Stimulated activated CD8-positive, alpha-beta memory T cell treated with anti-CD3 and anti-CD28 coated beads, Interleukin-15, amount 100 ng/mL, for 1 hour (primary cell): ENCODE results near the gene ZNRD2.
"Not testable (repeated sequence)": the region's sequence is repeated elsewhere in the genome, so short reads cannot be mapped to it uniquely, and the experiment has no call there.

ENCODE experiments used
- DNase-seq: peaks from one replicate; pipeline ENCODE4 v3.0.0-alpha.2; 2020; ENCODE audit warnings: low read depth

ZNRD2 gene, protein sequence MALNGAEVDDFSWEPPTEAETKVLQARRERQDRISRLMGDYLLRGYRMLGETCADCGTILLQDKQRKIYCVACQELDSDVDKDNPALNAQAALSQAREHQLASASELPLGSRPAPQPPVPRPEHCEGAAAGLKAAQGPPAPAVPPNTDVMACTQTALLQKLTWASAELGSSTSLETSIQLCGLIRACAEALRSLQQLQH

DNA sequence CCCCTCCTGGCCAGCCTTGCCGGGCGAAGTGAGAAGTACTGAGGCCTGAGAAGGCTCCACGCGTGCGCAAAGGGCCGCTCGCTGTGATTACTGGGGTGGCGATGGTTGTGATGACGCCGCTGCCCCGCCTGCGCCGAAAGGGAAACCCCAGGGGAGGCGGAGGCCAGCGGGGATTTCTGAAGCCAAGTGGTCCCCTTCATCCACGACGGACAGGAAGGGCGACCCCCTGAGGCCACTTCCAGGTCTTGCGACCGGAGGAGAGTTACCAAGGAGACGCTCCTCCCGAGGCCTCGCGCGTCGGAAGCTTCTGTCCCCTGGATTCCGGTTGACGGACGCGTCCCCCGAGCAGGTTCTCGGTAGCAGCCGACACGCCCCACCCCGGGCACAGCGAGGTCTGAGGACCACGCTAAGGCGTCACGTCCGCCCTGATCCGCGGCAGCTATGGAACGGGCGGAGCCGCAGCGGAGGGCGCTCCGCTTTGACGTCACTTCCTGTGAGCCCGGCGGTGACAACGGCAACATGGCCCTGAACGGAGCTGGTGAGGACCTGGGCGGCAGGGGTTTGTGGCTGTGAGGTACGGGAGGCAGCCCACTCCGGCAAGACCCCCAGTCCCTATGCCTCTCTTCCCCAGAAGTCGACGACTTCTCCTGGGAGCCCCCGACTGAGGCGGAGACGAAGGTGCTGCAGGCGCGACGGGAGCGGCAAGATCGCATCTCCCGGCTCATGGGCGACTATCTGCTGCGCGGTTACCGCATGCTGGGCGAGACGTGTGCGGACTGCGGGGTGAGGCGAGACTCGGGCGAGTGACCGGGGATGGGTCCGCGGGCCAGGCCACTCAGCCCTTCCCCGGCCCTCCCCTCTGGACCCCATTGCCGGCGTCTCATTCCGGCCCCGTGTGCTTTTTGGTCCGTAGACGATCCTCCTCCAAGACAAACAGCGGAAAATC lies at the start of gene ZNRD2:
Gene ZNRD2 (plus strand): TSS at position 505 of the 946 bp plus-strand sequence. CDS start 15 bp downstream, at position 520.
- DNase-seq: peak; percentile 93

DNA sequence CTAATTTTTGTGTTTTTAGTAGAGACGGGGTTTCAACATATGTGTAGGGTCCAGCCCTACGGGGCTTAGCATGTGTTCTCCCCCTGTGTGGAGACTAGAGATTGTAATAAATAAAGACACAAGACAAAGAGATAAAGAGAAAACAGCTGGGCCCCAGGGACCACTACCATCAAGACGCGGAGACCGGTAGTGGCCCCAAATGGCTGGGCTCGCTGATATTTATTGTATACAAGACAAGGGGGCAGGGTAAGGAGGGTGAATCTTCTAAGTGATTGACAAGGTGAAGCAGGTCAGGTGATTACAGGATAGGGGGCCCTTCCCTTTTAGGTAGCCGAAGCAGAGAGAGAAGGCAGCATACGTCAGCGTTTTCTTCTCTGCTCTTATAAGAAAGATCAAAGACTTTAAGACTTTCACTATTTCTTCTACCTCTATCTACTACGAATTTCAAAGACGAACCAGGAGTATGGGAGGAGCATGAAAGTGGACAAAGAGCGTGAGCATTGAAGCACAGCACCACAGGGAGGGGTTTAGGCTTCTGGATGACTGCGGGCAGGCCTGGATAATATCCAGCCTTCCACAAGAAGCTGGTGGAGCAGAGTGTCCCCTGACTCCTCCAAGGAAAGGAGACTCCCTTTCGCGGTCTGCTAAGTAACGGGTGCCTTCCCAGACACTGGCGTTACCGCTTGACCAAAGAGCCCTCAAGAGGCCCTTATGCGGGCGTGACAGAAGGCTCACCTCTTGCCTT lies 48.3 kb upstream of the ZNRD2 start:
- not testable (repeated sequence) for DNase-seq

DNA sequence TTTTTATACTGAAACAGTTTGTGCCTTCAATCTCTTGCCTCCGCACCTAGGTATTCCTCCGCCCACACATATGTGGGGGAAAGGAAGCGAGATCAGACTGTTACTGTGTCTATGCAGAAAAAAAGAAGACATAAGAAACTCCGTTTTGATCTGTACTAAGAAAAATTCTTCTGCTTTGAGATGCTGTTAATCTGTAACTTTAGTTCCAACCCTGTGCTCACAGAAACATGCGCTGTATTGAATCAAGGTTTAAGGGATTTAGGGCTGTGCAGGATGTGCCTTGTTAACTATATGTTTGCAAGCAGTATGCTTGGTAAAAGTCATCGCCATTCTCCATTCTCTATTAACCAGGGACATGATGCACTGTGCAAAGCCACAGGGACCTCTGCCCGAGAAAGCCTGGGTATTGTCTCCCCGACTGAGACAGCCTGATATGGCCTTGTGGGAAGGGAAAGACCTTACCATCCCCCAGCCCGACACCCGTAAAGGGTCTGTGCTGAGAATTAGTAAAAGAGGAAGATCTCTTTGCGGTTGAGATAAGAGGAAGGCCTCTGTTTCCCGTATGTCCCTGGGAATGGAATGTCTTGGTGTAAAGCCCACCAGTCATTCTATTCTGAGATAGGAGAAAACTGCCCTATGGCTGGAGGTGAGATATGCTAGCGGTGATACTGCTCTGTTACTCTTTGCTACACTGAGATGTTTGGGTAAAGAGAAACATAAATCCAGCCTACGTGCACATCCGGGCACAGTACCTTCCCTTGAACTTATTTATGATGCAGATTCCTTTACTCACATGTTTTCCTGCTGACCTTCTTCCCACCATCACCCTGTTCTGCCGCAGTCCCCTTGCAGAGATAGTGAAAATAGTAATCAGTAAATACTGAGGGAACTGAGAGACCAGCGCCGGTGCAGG lies 47.3 kb upstream of the ZNRD2 start:
- DNase-seq: not testable (repeated sequence)

DNA sequence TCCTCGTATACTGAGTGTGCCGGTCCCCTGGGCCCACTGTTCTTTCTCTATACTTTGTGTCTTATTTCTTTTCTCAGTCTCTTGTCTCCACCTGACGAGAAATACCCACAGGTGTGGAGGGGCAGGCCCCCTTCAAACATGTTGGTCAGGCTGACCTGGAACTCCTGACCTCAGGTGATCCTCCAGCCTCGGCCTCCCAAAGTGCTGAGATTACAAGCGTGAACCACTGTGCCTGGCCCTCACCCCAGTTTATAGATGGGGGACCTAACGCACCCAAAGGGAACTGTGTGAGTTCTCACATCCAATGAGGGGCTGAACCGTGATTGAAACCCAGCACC lies 46.7 kb upstream of the ZNRD2 start:
- DNase-seq: not testable (repeated sequence)

DNA sequence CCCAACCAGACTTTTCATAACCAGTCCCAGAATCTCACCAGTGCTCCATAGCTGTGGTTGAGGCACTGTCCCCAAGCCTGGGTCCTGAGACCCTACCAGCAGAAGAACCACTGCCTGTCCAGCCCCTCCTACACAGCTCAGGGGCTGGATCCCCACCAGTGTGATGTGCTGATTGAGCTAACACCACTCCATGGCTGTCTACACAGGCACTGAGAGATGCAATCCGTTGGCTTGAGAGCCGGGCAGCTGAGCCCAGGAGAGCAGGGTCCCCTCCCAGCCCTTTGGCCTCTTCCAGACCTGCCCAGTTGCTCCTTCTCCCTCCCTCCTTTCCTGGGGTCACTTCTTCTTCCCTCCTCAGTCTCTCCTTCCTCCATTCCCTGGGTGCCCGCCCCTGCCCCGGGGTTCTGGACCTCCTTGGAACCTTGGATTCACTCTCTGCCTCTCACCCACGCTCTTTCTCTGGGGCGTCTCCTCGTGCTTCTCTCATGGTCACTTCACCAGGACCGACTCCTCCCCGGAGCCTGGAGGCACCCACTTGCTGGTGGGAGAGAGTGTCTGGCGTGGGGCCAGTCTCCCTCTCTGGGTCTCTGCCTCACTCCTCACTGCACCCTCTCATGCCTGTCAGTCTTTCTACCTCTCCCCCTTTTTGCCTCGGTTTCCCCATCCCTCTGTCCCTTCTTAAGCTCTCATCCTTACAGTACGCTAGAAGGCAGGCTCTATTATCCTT lies 46.1 kb upstream of the ZNRD2 start:
- no peak for DNase-seq

DNA sequence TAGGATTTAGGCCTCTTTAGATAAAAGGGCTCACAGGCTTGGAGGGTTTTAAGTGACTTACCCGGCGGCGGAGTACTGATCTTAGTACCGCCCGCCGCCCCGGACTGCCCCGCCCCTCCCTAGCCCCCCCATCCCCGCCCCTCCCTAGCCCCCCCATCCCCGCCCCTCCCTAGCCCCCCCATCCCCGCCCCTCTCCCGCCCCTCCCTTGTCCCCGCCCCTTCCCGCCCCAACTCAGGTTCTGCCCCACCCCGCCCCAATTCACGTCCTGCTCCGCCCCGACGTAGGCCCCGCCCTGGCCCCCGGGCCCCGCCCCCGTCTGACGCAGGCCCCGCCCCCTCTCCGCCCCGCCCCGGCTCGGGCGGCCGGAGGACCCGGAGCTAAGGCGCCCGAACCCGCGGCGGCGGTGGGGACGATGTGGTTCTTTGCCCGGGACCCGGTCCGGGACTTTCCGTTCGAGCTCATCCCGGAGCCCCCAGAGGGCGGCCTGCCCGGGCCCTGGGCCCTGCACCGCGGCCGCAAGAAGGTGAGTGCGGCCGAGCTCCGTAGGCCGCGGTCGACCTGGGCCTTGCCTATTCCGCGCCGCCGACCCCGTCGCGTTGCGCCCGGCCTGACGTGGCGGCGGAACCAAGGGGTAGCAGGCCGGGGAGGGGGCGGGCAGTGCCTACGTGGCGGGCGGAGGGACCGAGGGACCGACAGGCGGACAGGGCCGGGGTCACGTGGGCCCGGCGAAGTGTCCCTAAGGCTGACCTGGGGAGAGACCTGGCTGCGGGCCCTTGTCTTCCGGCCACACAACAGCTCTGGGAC lies 45.3 kb upstream of the ZNRD2 start, which contains the start of gene SCYL1:
Gene SCYL1 (plus strand): TSS at position 343 of the 805 bp plus-strand sequence. CDS start 71 bp downstream, at position 414.
- peak; percentile 70 for DNase-seq

DNA sequence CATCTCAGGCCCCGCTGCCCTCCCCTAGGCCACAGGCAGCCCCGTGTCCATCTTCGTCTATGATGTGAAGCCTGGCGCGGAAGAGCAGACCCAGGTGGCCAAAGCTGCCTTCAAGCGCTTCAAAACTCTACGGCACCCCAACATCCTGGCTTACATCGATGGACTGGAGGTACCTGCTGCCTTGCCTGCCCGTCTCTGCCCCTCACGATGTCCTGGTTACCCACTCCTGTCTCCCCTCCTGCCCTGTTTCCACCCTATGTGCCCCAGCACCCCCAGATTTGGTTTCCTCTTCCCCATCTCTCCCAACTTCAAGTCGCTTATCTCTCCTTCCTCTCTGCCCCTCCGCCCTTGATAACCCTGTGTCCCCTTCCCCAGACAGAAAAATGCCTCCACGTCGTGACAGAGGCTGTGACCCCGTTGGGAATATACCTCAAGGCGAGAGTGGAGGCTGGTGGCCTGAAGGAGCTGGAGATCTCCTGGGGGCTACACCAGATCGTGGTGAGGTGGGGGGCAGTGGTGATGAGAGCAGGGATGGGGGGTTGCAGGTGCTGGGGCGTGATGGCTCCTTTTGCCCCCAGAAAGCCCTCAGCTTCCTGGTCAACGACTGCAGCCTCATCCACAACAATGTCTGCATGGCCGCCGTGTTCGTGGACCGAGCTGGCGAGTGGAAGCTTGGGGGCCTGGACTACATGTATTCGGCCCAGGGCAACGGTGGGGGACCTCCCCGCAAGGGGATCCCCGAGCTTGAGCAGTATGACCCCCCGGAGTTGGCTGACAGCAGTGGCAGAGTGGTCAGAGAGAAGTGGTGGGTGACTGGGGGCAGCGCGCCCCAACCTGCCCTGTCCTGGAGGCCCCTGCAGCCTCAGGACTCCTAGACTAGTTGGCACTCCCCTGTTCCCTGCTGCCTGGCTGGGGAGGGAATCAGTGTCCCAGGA lies 44.5 kb upstream of the ZNRD2 start:
- DNase-seq: no peak

DNA sequence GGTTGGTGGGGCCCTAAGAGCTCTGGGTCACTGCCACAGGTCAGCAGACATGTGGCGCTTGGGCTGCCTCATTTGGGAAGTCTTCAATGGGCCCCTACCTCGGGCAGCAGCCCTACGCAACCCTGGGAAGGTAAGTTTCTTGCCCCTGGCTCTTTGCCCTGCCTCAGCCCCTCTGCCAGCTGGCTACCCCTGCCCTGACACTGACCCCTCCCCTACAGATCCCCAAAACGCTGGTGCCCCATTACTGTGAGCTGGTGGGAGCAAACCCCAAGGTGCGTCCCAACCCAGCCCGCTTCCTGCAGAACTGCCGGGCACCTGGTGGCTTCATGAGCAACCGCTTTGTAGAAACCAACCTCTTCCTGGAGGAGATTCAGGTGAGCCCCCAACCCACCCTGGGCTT lies 43.5 kb upstream of the ZNRD2 start:
- DNase-seq: no peak

DNA sequence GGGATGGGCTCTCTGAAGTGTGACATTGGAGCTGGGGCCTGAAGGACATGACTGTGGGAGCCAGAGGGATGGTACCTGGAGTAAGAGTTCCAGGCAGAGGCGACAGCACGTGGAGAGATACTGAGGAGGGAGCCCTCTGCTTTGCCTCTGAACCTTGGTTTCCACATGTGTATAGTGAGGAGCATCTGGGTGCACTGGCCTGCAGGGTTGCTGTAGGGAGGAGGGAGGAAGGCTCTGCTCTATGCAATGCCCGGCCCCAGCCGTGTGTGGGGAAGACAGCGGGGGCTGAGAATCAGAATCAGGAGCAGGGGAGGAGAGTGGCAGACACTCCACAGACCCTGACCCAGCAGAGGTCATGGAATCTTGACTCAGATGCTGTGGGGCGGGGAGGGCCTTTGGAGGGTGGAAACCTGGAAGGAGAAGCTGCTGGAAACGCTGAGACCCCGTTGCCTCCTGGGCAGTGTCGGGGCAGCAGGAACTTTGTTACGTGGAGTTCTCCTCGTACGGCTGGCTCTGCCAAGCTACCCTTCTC lies 41.4 kb upstream of the ZNRD2 start:
- no peak for DNase-seq

DNA sequence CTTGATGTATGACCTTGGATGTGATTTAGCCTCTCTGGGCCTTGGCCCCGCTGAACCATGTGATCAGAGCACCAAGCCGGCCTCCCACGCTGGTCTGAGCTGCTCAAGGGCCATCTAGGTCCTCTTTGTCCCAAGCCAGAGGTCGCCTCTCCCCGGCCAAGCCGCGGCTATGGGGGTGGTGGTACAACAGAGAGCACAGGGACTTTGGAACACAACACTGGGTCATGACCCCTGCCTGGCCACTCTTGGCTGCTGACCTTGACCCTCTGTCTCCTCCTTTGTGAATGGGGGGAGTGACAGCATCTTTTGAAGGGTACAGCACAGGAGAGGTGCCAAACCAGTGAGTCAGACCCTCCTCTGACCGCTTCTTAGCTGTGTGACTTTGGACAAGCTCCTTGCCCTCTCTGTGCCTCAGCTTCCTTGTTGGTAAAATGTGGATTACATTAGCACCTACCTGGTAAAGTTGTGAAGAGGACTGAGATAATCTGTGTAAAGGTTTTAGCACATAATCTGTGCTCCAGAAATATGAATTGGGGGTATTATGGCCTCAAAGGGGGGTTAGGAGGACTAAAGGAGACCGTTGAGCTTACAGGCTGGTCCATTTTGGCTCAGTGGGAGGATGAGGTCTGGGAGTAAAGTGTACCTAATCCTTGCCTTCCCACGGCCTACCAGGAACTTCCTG lies 40.7 kb upstream of the ZNRD2 start:
- DNase-seq: no peak

DNA sequence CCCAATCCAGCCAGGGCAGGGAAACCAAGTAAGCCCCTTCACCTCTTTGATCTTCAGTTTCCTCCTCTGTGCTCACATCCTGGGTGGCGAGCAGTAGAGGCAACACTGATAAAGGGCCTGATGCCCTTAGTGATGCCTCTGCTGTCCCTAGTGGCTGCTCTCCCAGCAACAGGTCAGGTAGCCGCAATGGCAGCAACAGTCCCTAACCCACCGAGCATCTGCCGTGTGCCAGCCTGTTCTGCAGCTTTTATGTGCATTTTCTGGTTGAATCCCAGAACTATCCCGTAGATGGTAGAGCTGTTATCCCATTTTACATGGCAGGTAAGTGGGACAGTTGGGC lies 40.1 kb upstream of the ZNRD2 start:
- DNase-seq: no peak

DNA sequence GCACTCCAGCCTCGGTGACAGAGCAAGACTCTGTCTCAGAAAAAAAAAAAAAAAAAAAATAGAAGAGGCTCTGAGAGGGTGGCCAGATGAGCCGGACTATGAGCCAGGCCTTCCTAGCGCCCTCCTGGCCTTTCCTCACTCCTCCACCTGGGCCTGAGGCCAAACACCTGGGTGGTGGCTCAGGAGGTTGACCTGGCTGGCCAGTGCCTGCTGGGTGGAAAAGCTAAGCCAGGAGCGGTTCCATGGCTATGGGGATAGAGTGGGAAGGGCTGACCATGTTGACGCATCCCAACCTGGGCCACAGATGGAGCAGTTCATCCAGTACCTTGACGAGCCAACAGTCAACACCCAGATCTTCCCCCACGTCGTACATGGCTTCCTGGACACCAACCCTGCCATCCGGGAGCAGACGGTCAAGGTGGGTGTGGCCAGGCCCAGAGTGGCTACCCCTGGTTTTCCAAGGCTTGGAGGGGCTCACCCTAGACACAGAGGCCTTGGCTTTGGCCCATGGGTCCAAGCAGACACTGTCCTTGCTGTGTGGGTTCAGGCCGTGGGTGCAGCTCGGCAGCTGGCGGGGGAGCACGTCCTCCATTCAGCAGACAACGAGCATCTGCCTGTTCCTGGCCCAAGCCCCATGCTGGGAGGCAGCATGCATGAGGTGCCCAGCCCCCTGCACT lies 37.8 kb upstream of the ZNRD2 start:
- DNase-seq: no peak

DNA sequence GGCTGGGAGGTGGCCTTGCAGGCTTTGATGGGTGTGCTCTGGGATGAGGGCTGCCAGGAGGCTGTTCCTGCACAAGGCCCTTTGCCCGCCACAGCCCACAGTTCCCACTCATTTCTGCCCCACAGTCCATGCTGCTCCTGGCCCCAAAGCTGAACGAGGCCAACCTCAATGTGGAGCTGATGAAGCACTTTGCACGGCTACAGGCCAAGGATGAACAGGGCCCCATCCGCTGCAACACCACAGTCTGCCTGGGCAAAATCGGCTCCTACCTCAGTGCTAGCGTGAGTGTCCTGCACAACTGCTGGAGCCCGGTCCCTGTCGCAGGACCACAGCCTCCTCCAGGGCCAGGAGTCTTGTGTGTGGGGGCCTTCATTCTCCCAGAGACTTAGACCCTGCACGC lies 35.2 kb upstream of the ZNRD2 start:
- DNase-seq: no peak

DNA sequence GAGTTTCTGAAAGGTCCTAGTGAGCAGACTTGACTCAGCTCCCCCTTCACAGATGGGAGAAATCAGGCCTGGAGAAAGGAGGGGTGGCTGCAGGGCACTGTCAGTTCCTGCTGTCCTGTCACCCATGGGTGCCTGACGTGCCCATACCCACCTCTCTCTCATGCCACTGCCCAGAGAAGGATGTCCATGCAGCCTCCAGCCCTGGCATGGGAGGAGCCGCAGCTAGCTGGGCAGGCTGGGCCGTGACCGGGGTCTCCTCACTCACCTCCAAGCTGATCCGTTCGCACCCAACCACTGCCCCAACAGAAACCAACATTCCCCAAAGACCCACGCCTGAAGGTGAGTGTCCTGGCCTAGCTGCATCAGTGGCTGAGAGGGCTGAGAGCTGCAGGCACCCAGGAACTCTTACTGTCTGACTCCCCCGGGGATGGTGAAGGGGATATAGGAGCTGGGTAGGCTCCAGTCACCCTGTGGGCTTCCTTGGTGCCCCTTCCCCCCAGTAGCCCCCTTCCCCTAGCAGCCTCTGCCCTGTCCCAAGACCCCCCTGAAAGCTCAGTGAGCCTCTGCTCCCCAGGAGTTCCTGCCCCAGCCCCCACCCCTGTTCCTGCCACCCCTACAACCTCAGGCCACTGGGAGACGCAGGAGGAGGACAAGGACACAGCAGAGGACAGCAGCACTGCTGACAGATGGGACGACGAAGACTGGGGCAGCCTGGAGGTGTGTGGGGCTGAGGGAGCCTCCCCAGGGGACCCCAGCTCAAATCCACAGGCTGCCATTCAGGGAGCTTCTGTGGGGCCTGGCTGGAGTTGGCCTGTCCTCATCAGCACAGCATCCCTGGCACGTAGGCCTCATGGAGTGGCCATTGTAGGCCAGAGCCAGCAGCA lies 33.6 kb upstream of the ZNRD2 start:
- DNase-seq: no peak

DNA sequence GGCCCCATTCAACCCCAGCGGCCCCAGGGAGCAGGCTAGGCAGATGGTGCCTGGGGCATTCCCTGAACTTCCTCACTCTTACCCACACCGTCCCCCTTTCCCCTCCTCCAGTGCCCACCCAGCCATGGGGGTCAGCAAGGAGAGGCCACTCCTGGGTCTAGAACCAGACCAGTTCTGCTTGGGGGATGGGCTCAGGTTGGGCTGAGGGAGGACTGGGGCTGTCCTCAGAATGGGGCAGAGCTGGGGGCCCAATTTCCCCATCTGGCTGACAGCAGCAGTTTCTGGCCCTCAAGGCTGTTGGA lies 33.0 kb upstream of the ZNRD2 start:
- DNase-seq: no peak

DNA sequence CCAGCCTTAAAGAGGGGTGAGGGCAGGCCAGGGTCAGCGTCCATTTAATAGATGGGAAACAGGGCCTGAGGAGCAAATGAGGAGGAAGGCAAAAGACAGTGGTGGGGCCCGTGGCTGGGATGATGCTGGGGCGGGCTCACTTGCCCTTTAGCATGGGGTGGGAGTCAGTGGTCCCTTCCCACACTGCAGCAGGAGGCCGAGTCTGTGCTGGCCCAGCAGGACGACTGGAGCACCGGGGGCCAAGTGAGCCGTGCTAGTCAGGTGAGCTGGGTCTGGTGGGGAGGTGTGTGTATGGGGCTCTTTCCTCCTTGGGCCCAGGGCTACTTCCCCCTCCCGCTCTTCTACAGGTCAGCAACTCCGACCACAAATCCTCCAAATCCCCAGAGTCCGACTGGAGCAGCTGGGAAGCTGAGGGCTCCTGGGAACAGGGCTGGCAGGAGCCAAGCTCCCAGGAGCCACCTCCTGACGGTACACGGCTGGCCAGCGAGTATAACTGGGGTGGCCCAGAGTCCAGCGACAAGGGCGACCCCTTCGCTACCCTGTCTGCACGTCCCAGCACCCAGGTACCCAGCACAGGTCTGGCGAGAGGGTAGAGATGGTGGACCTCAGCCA lies 32.6 kb upstream of the ZNRD2 start:
- DNase-seq: no peak
